CD14-positive monocyte (primary cell): ENCODE data around the gene ASAP3. TPM values are rescaled to one million over a fixed set of nuclear protein-coding genes. Genes with fewer than 3 reads are reported as not detected.

Experiments used
- DNase-seq, 3 donors: peaks; one replicate each; pipeline ENCODE4 v3.0.0-alpha.2; 2011 to 2022
- H2AFZ ChIP-seq: 2 replicates; pipeline ENCODE4 v1.6.0; 2012; ENCODE audit warnings: mild to moderate bottlenecking, low read depth, low read length, inconsistent platforms; ENCODE audit not compliant: insufficient read depth, poor library complexity, severe bottlenecking
- H3K27ac ChIP-seq, 2 donors: 1 replicate in 1 of 2; 2 replicates in 1 of 2; pipeline ENCODE4 v1.5.1; 2012 to 2013; ENCODE audit warnings: low read length in 2 of 2, control low read depth in 1 of 2, inconsistent platforms in 1 of 2, low read depth in 1 of 2, mild to moderate bottlenecking in 1 of 2
- H3K27me3 ChIP-seq, 2 donors: one replicate each; pipeline versions ENCODE4 v1.6.0 to v1.6.1; 2011 to 2013; ENCODE audit warnings: low read length in 2 of 2; ENCODE audit not compliant: control insufficient read depth in 2 of 2, insufficient read depth in 2 of 2
- H3K36me3 ChIP-seq, 2 donors: replicated peaks in 1 of 2; 1 replicate in 1 of 2; 2 replicates in 1 of 2; pipeline versions ENCODE4 v1.5.1 to v1.6.1; 2012 to 2013; ENCODE audit warnings: low read length in 2 of 2, control low read depth in 1 of 2, inconsistent platforms in 1 of 2, mild to moderate bottlenecking in 1 of 2; ENCODE audit not compliant: insufficient read depth in 2 of 2, control insufficient read depth in 1 of 2
- H3K4me1 ChIP-seq, 2 donors: 1 replicate in 1 of 2; 2 replicates in 1 of 2; pipeline versions ENCODE4 v1.5.1 to v1.6.1; 2012 to 2013; ENCODE audit warnings: low read length in 2 of 2, control low read depth in 1 of 2, inconsistent platforms in 1 of 2, mild to moderate bottlenecking in 1 of 2, moderate library complexity in 1 of 2; ENCODE audit not compliant: insufficient read depth in 2 of 2, control insufficient read depth in 1 of 2
- H3K4me2 ChIP-seq: replicated peaks from 2 replicates; pipeline ENCODE3; 2012; ENCODE audit warnings: low read length, moderate library complexity, mild to moderate bottlenecking; ENCODE audit not compliant: poor library complexity, severe bottlenecking; ENCODE audit errors: extremely low read depth
- H3K4me3 ChIP-seq, 3 experiments: fragments of 200-600 bp in 1 of 3; sonication (generic) in 1 of 3; replicated peaks in 1 of 3; 1 replicate in 2 of 3; 2 replicates in 1 of 3; pipeline ENCODE4 v1.5.1; 2011 to 2013; ENCODE audit warnings: low read length in 3 of 3, mild to moderate bottlenecking in 3 of 3, control low read depth in 2 of 3, low read depth in 2 of 3, inconsistent platforms in 1 of 3, moderate library complexity in 1 of 3
- H3K79me2 ChIP-seq: 2 replicates; pipeline ENCODE4 v1.6.0; 2012; ENCODE audit warnings: mild to moderate bottlenecking, control low read depth, inconsistent platforms, low read length, moderate library complexity; ENCODE audit not compliant: insufficient read depth
- H3K9ac ChIP-seq: 2 replicates; pipeline ENCODE4 v1.6.0; 2017; ENCODE audit warnings: low read length, mild to moderate bottlenecking; ENCODE audit not compliant: insufficient read depth, poor library complexity, severe bottlenecking
- H3K9me3 ChIP-seq, 2 donors: replicated peaks in 1 of 2; 1 replicate in 1 of 2; 2 replicates in 1 of 2; pipeline versions ENCODE4 v1.5.1 to v1.6.1; 2012 to 2013; ENCODE audit warnings: low read length in 2 of 2, control low read depth in 1 of 2; ENCODE audit not compliant: control insufficient read depth in 1 of 2, insufficient read depth in 1 of 2
- H4K20me1 ChIP-seq: 2 replicates; pipeline ENCODE4 v1.6.0; 2012; ENCODE audit warnings: mild to moderate bottlenecking, low read length, control low read depth, moderate library complexity; ENCODE audit not compliant: insufficient read depth
- H3K27ac Mint-ChIP-seq, 7 donors: one replicate each; pipeline ENCODE4 v1.8.0; 2020; ENCODE audit warnings: mild to moderate bottlenecking in 7 of 7, mixed read lengths in 7 of 7, moderate library complexity in 6 of 7, inconsistent platforms in 2 of 7
- H3K27me3 Mint-ChIP-seq, 3 donors: one replicate each; pipeline ENCODE4 v1.8.0; 2021 to 2022; ENCODE audit warnings: low read depth in 3 of 3, mild to moderate bottlenecking in 3 of 3, mixed read lengths in 3 of 3, moderate library complexity in 3 of 3, inconsistent platforms in 1 of 3
- H3K36me3 Mint-ChIP-seq, 2 donors: one replicate each; pipeline ENCODE4 v1.8.0; 2020; ENCODE audit warnings: mixed read lengths in 2 of 2, inconsistent platforms in 1 of 2, mild to moderate bottlenecking in 1 of 2
- H3K4me1 Mint-ChIP-seq: one replicate; pipeline ENCODE4 v1.8.0; 2020; ENCODE audit warnings: mild to moderate bottlenecking, mixed read lengths
- H3K4me3 Mint-ChIP-seq, 2 donors: one replicate each; pipeline ENCODE4 v1.8.0; 2020; ENCODE audit warnings: mild to moderate bottlenecking in 2 of 2, mixed read lengths in 2 of 2, moderate library complexity in 1 of 2
- H3K9me3 Mint-ChIP-seq, 7 donors: one replicate each; pipeline ENCODE4 v1.8.0; 2020 to 2022; ENCODE audit warnings: mixed read lengths in 7 of 7, mild to moderate bottlenecking in 6 of 7, moderate library complexity in 6 of 7, inconsistent platforms in 2 of 7
- WGBS: methylation state at CpG from one replicate; pipeline ENCODE4 v1.1.5; 2013; ENCODE audit warnings: missing lambda C conversion rate; ENCODE audit not compliant: insufficient coverage; 5-methylcytosine and 5-hydroxymethylcytosine counted together
- intact Hi-C, 2 donors: fragments of 100-400 bp; cut with micrococcal nuclease; formaldehyde crosslinking; loops; one replicate each; pipeline versions ENCODE4 v1.15.0 to v1.15.1; 2023
- polyA plus RNA-seq, 3 donors: library from polyadenylated mRNA; depleted of rRNA in 1 of 3; unstranded in 2 of 3; stranded (reverse) in 1 of 3; fragments of 300-500 nt in 2 of 3; fragments of >200 nt in 1 of 3; fragmentation: Illumina TruSeq in 2 of 3; gene quantifications; 1 replicate in 2 of 3; 2 replicates in 1 of 3; pipeline ENCODE4 v1.2.3, GENCODE V29; 2012 to 2021
- TF ChIP-seq, protein P1 (sequence below): fragments of 200-600 bp; IDR thresholded peaks from one replicate; pipeline ENCODE4 v1.8.0; 2022; ENCODE audit warnings: antibody characterized with exemption, mild to moderate bottlenecking

Gene ASAP3
- polyA plus RNA-seq, 3 donors = 0.27 to 1.1 TPM; not detected in 1

DNA sequence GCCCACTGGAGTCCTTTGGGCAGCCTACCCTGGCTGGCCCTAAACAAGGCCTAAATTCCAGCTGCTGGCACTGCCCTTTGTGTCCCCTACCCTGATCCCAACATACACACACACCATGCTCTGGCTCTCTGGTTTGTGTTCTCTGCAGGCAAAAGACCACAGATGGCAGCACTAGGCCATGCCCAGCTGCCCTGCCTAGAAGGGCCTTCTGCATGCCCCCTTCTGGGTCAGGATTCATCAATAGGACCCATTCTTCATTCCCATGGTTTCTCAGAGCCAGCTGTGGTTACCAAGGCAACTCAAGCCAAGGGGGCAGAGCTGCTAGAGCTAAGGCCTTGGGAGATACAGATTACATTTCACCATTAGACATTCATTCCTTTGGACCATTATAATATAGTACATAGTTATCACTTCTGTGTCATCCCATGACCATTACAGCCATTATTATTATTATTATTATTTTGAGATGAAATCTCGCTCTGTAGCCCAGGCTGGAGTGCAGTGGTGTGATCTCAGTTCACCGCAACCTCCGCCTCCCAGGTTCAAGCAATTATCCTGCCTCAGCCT is 17.5 kb downstream of the ASAP3 start:
- no peaks in the 10 kb centered on the region for H3K4me1 ChIP-seq

DNA sequence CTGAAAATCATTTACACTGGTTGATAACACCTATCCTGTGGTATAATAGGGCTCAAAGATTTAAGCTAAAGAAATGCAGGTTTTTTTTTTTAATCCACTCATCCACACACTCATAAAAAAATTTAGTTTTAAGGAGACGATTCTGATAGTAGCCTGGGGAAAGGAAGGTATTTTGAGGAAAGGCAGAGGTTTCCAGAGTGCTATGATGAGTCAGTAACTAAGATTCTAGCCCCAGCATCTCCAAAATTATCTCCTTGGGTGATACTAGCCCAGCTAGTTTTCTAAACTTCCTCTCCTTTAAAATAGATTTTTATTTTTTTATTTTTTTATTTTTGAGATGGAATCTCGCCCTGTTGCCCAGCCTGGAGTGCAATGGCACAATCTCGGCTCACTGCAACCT is 20.7 kb downstream of the ASAP3 start:
- Mint-ChIP-seq H3K27ac (no peak overlapping the region), H3K4me1 (no peaks in the 10 kb centered on the region), H3K9me3 (no peaks in the 10 kb centered on the region), H3K36me3 (no peaks in the 10 kb centered on the region), H3K27me3 (peaks cover 7 to 16% (median 13%) of the 10 kb centered on the region in 3 donors), H3K4me3 (no peak overlapping the region)
- Histone ChIP-seq H3K4me3 (no peak overlapping the region), H3K27me3 (peaks cover 0 to 6% of the 10 kb centered on the region in 2 donors), H3K27ac (no peak overlapping the region), H3K9me3 (no peaks in the 10 kb centered on the region), H3K36me3 (no peaks in the 10 kb centered on the region), H3K9ac (no peak overlapping the region), H2AFZ (no peak overlapping the region), H3K79me2 (no peaks in the 10 kb centered on the region), H3K4me1 (no peaks in the 10 kb centered on the region), H3K4me2 (no peak overlapping the region), H4K20me1 (no peaks in the 10 kb centered on the region)
- WGBS = 90% methylated on average over 2 of the region's 3 CpGs
- intact Hi-C loops = no loop called here
- DNase-seq = no peak
- TF ChIP-seq, protein P1, sequence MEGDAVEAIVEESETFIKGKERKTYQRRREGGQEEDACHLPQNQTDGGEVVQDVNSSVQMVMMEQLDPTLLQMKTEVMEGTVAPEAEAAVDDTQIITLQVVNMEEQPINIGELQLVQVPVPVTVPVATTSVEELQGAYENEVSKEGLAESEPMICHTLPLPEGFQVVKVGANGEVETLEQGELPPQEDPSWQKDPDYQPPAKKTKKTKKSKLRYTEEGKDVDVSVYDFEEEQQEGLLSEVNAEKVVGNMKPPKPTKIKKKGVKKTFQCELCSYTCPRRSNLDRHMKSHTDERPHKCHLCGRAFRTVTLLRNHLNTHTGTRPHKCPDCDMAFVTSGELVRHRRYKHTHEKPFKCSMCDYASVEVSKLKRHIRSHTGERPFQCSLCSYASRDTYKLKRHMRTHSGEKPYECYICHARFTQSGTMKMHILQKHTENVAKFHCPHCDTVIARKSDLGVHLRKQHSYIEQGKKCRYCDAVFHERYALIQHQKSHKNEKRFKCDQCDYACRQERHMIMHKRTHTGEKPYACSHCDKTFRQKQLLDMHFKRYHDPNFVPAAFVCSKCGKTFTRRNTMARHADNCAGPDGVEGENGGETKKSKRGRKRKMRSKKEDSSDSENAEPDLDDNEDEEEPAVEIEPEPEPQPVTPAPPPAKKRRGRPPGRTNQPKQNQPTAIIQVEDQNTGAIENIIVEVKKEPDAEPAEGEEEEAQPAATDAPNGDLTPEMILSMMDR = no peak

More for the DNA sequence above, 17.5 kb downstream of the ASAP3 start:
- H3K4me3 Mint-ChIP-seq = no peak overlapping the region
- Histone ChIP-seq H3K27me3 (peaks cover 0 to 3% of the 10 kb centered on the region in 2 donors), H3K36me3 (no peaks in the 10 kb centered on the region), H3K9me3 (no peaks in the 10 kb centered on the region), H3K9ac (no peak overlapping the region), H3K27ac (no peak overlapping the region), H3K79me2 (no peaks in the 10 kb centered on the region), H4K20me1 (no peaks in the 10 kb centered on the region), H3K4me2 (no peak overlapping the region), H2AFZ (no peak overlapping the region), H3K4me3 (no peak overlapping the region)
- WGBS = 93% methylated on average over 3 of the region's 3 CpGs
- TF ChIP-seq, protein P1 = no peak
- DNase-seq = no peak
- no peaks in the 10 kb centered on the region for H3K4me1 Mint-ChIP-seq
- peaks cover 0 to 1% (median 0%) of the 10 kb centered on the region in 7 donors for H3K9me3 Mint-ChIP-seq
- H3K27ac Mint-ChIP-seq = no peak overlapping the region
- peaks cover 6 to 9% (median 8%) of the 10 kb centered on the region in 3 donors for H3K27me3 Mint-ChIP-seq
- intact Hi-C loops = no loop called here
- no peaks in the 10 kb centered on the region for H3K36me3 Mint-ChIP-seq
